ENCODE measurements around the gene BUB1B.

DNA sequence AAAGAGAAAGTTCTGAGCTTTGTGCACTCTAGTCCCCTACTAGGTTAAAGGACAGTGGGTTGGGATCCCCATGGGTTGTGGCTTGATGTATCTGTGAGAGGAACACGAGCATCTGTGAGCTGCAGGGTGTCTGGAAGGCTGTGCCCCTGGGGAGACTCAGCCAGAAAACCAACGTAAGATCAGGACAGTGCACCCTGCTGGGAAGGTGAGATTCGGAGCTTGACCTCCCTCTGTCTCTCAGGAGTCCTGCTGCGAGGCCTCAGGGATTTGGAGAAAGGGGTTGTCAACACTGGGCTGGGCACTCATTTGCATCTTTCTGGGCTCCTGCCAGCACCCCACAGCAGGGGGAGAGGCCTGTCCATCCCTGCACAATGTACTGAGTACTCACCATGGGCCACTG, 106.8 kb downstream of the BUB1B start:
- TF ChIP-seq, protein P1, sequence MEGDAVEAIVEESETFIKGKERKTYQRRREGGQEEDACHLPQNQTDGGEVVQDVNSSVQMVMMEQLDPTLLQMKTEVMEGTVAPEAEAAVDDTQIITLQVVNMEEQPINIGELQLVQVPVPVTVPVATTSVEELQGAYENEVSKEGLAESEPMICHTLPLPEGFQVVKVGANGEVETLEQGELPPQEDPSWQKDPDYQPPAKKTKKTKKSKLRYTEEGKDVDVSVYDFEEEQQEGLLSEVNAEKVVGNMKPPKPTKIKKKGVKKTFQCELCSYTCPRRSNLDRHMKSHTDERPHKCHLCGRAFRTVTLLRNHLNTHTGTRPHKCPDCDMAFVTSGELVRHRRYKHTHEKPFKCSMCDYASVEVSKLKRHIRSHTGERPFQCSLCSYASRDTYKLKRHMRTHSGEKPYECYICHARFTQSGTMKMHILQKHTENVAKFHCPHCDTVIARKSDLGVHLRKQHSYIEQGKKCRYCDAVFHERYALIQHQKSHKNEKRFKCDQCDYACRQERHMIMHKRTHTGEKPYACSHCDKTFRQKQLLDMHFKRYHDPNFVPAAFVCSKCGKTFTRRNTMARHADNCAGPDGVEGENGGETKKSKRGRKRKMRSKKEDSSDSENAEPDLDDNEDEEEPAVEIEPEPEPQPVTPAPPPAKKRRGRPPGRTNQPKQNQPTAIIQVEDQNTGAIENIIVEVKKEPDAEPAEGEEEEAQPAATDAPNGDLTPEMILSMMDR (conservative IDR thresholded peaks at IDR 0.05; ENCODE audit: low read length): no peak
- TF ChIP-seq EZH2phosphoT487 (IDR thresholded peaks at IDR 0.05; ENCODE audit: borderline replicate concordance, low read depth, low read length): no peak

Data from OCI-LY7 (cell line).